A673 (cell line): Measurements from ENCODE around the gene SLC38A1. TPM values are rescaled to one million over a fixed set of nuclear protein-coding genes. Genes with fewer than 3 reads are reported as not detected.

Experiments used
- BruUV-seq: library from RNA; stranded (reverse); fragments of 400-500 nt; replicated peaks from 2 replicates; lab custom pipeline; 2021; lab: Mats Ljungman, UMichigan
- CTCF ChIA-PET: fragments of 300-600 bp; sonication (Branson Sonifier 250); formaldehyde crosslinking; loops from one replicate; lab custom pipeline; 2022; ENCODE audit warnings: antibody characterized with exemption; lab: Charles Lee
- POLR2A ChIA-PET: fragments of 300-600 bp; sonication (Branson Sonifier 250); formaldehyde crosslinking; loops from one replicate; lab custom pipeline; 2022; ENCODE audit warnings: antibody characterized with exemption; ENCODE audit not compliant: low non-redundant PET; lab: Charles Lee
- DNase-seq: peaks from one replicate; pipeline ENCODE4 v3.0.0-alpha.2; 2015; ENCODE audit warnings: low spot score
- H3K27ac ChIP-seq: fragments of 200-600 bp; sonication (generic); 2 replicates; pipeline ENCODE4 v1.5.1; 2016; ENCODE audit warnings: mixed run types, low read depth, mild to moderate bottlenecking, mixed read lengths, antibody characterized with exemption, low read length; ENCODE audit not compliant: poor library complexity, severe bottlenecking
- H3K27me3 ChIP-seq: fragments of 200-600 bp; sonication (generic); replicated peaks from 2 replicates; pipeline ENCODE4 v1.6.1; 2017; ENCODE audit warnings: mixed run types, low read depth, mild to moderate bottlenecking, mixed read lengths, antibody characterized with exemption, low read length; ENCODE audit not compliant: insufficient read depth, poor library complexity
- H3K36me3 ChIP-seq: fragments of 200-600 bp; sonication (generic); 2 replicates; pipeline ENCODE4 v1.6.1; 2016; ENCODE audit warnings: mixed run types, mild to moderate bottlenecking, mixed read lengths, antibody characterized with exemption, low read length; ENCODE audit not compliant: insufficient read depth, poor library complexity, severe bottlenecking
- H3K4me1 ChIP-seq: fragments of 200-600 bp; sonication (generic); 2 replicates; pipeline ENCODE4 v1.6.1; 2017; ENCODE audit warnings: mixed run types, mild to moderate bottlenecking, mixed read lengths, antibody characterized with exemption, low read length; ENCODE audit not compliant: insufficient read depth, poor library complexity, severe bottlenecking
- H3K4me3 ChIP-seq: fragments of 200-600 bp; sonication (generic); 2 replicates; pipeline ENCODE4 v1.5.1; 2016; ENCODE audit warnings: low read depth, mixed run types, mild to moderate bottlenecking, mixed read lengths, low read length; ENCODE audit not compliant: poor library complexity, severe bottlenecking
- H3K9me3 ChIP-seq: fragments of 200-600 bp; sonication (generic); 2 replicates; pipeline ENCODE4 v1.6.1; 2016; ENCODE audit warnings: mixed run types, low read depth, mild to moderate bottlenecking, mixed read lengths, antibody characterized with exemption, low read length; ENCODE audit not compliant: poor library complexity, severe bottlenecking
- EZH2 ChIP-seq: fragments of 200-600 bp; sonication (generic); IDR thresholded peaks from 2 replicates; pipeline ENCODE4 v1.6.1; 2017; ENCODE audit warnings: borderline replicate concordance, low read depth, mild to moderate bottlenecking, mixed read lengths, antibody characterized with exemption, low read length; ENCODE audit not compliant: poor library complexity, severe bottlenecking
- intact Hi-C: fragments of 100-400 bp; cut with micrococcal nuclease; formaldehyde crosslinking; loops from one replicate; pipeline ENCODE4 v1.10.0; 2022; ENCODE audit not compliant: unreplicated experiment
- total RNA-seq: library from RNA; stranded (reverse); gene quantifications from 2 replicates; pipeline ENCODE4 v1.2.3, GENCODE V29; 2021
- TF ChIP-seq, protein P1 (sequence below): fragments of 300-800, 200-600 bp; sonication (generic); conservative IDR thresholded peaks from 2 replicates; pipeline ENCODE4 v1.5.1; 2017; ENCODE audit warnings: low read depth, mild to moderate bottlenecking, antibody characterized with exemption, low read length, moderate library complexity, mixed read lengths

The SLC38A1 gene
- total RNA-seq, 1 experiment from 2014 or later = 78.9 TPM

GRCh38 chr12:46145881-46146280 is 123.0 kb downstream of the SLC38A1 start:
- Histone ChIP-seq H3K27ac (no peak overlapping the region), H3K4me1 (peaks cover 8% of the 10 kb centered on the region), H3K36me3 (no peaks in the 10 kb centered on the region), H3K27me3 (no peaks in the 10 kb centered on the region), H3K9me3 (no peaks in the 10 kb centered on the region), H3K4me3 (no peak overlapping the region)
- TF ChIP-seq, protein P1, sequence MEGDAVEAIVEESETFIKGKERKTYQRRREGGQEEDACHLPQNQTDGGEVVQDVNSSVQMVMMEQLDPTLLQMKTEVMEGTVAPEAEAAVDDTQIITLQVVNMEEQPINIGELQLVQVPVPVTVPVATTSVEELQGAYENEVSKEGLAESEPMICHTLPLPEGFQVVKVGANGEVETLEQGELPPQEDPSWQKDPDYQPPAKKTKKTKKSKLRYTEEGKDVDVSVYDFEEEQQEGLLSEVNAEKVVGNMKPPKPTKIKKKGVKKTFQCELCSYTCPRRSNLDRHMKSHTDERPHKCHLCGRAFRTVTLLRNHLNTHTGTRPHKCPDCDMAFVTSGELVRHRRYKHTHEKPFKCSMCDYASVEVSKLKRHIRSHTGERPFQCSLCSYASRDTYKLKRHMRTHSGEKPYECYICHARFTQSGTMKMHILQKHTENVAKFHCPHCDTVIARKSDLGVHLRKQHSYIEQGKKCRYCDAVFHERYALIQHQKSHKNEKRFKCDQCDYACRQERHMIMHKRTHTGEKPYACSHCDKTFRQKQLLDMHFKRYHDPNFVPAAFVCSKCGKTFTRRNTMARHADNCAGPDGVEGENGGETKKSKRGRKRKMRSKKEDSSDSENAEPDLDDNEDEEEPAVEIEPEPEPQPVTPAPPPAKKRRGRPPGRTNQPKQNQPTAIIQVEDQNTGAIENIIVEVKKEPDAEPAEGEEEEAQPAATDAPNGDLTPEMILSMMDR = no peak
- no peak for TF ChIP-seq EZH2
- BruUV-seq = no TSS peak
- intact Hi-C loops = no loop called here
- ChIA-PET POLR2A (no interaction called here), CTCF (no interaction called here)
- DNase-seq = no peak

DNA sequence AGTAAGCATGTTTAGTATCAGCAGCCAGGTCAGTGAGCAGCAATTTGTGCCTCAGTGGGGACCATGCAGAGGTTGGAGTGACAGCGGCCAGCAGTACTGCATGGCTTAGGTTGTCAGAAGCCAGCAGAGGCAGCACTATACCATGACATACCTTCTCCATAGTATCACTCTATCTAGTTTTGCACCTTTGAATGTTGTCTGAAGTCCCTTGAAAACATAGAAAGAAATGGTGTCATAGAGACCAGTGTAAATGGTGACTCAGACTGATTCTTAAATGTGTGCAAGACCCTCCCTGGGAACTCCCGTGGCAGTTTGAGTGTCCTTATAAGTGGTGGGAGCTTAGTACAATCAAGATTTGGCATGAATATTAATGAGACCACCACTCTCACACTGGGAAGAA is 124.4 kb downstream of the SLC38A1 start:
- ChIA-PET POLR2A (no interaction called here), CTCF (no interaction called here)
- no peak for TF ChIP-seq EZH2
- TF ChIP-seq, protein P1 = no peak
- Histone ChIP-seq H3K27ac (no peak overlapping the region), H3K4me3 (no peak overlapping the region), H3K9me3 (no peaks in the 10 kb centered on the region), H3K27me3 (no peaks in the 10 kb centered on the region), H3K4me1 (no peaks in the 10 kb centered on the region), H3K36me3 (no peaks in the 10 kb centered on the region)
- BruUV-seq = no TSS peak
- DNase-seq = no peak
- intact Hi-C loops = no loop called here

DNA sequence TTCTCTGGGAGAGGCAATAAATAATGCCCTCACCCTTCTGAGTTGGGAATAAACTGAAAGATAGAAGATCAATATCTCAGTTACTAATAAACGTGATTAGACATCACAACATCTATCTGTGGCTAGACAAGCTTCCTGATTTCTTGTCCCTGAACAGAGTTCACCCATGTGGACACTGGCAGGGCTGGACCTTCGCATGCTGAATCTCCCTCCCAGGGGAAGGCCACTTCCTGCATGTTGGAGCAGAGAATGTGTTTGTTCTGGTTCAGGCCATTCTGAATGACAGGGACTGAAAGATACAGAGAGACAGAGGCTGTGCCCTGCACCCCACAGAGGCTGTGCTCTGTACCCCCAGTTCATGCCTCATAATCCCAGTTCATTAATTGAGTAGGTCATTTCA is 132.6 kb downstream of the SLC38A1 start:
- Histone ChIP-seq H3K9me3 (no peaks in the 10 kb centered on the region), H3K27ac (no peak overlapping the region), H3K4me1 (no peaks in the 10 kb centered on the region), H3K27me3 (no peaks in the 10 kb centered on the region), H3K36me3 (no peaks in the 10 kb centered on the region), H3K4me3 (no peak overlapping the region)
- CTCF ChIA-PET = no interaction called here
- no peak for DNase-seq
- intact Hi-C loops = no loop called here
- no peak for TF ChIP-seq EZH2
- TF ChIP-seq, protein P1 = no peak
- no TSS peak for BruUV-seq
- POLR2A ChIA-PET = no interaction called here
